ENCODE results near the gene NKX1-2.

The NKX1-2 gene

GRCh38 chr10:124450012-124450782 is at the start of gene NKX1-2:
TSS of gene NKX1-2 (minus strand) at chr10:124450035. CDS start at chr10:124449943, 92 bp downstream.
- no peak for DNase-seq (ENCODE audit: low read depth)

GRCh38 chr10:124498056-124498455 is 48.2 kb upstream of the NKX1-2 start:
- DNase-seq (ENCODE audit: low read depth): no peak

GRCh38 chr10:124497196-124497881 is 47.5 kb upstream of the NKX1-2 start:
- no peak for DNase-seq (ENCODE audit: low read depth)

GRCh38 chr10:124496620-124497019 is 46.8 kb upstream of the NKX1-2 start:
- no peak for DNase-seq (ENCODE audit: low read depth)

GRCh38 chr10:124496150-124496549 is 46.3 kb upstream of the NKX1-2 start:
- DNase-seq (ENCODE audit: low read depth): no peak

GRCh38 chr10:124495725-124496124 is 45.9 kb upstream of the NKX1-2 start:
- no peak for DNase-seq (ENCODE audit: low read depth)

- no peak for DNase-seq (ENCODE audit: low read depth)
Observed at GRCh38 chr10:124495162-124495561, 45.3 kb upstream of the NKX1-2 start.

- DNase-seq (ENCODE audit: low read depth): no peak
Observed at GRCh38 chr10:124494046-124494807, 44.4 kb upstream of the NKX1-2 start.

- no peak for DNase-seq (ENCODE audit: low read depth)
Observed at GRCh38 chr10:124493214-124493882, 43.5 kb upstream of the NKX1-2 start.

- no peak for DNase-seq (ENCODE audit: low read depth)
Observed at GRCh38 chr10:124492266-124492665, 42.4 kb upstream of the NKX1-2 start.

- DNase-seq (ENCODE audit: low read depth): no peak
Observed at GRCh38 chr10:124491105-124491504, 41.3 kb upstream of the NKX1-2 start.

GRCh38 chr10:124486635-124487034 is 36.8 kb upstream of the NKX1-2 start:
- no peak for DNase-seq (ENCODE audit: low read depth)

- no peak for DNase-seq (ENCODE audit: low read depth)
Observed at GRCh38 chr10:124484661-124485060, 34.8 kb upstream of the NKX1-2 start.

GRCh38 chr10:124484031-124484430 is 34.2 kb upstream of the NKX1-2 start:
- no peak for DNase-seq (ENCODE audit: low read depth)

- no peak for DNase-seq (ENCODE audit: low read depth)
Observed at GRCh38 chr10:124482876-124483275, 33.0 kb upstream of the NKX1-2 start.

- no peak for DNase-seq (ENCODE audit: low read depth)
Observed at GRCh38 chr10:124482236-124482800, 32.5 kb upstream of the NKX1-2 start.

- DNase-seq (ENCODE audit: low read depth): no peak
Observed at GRCh38 chr10:124481717-124482116, 31.9 kb upstream of the NKX1-2 start.

- DNase-seq (ENCODE audit: low read depth): no peak
Observed at GRCh38 chr10:124480860-124481259, 31.0 kb upstream of the NKX1-2 start.

- DNase-seq (ENCODE audit: low read depth): no peak
Observed at GRCh38 chr10:124478515-124478914, 28.7 kb upstream of the NKX1-2 start.

- no peak for DNase-seq (ENCODE audit: low read depth)
Observed at GRCh38 chr10:124477614-124478363, 28.0 kb upstream of the NKX1-2 start.

Data from non-pigmented ciliary epithelial cell (primary cell).